Measurements from ENCODE around the gene DVL1. TPM values are rescaled to one million over a fixed set of nuclear protein-coding genes. Genes with fewer than 3 reads are reported as not detected.

The DVL1 gene
- total RNA-seq, 1 experiment from 2014 or later: 71.0 TPM

DNA sequence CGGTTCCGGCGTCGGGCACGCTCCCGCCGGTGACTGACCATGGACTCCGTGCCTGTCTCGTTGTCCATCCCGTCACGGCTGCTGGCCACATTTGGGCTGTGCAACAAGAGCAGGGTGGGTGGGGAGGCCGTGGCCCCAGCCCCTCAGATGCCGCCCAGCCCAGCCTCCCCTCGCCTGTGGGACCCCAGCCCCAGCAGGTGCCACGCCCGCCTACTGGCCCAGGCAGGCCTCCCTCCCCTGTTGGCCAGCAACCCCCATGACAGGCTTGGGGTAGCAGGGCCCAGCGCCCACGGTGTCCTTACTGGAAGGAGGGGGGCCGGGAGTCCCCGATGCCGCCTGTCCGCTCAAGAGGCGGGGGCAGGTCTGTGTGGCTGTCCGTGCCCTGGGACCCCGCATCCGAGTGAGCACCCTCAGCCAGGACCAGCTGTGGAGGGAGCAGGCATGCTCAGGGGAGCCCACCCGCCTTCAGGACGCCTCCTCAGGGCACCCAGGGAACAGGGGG, 7.1 kb downstream of the DVL1 start:
- Histone ChIP-seq H3K23ac (ENCODE audit: insufficient read length, low read depth, low read length) (no peak overlapping the region), H4K91ac (ENCODE audit: insufficient read length, low read depth, low read length) (no peak overlapping the region), H2BK120ac (ENCODE audit: low read depth, low read length, poor library complexity, severe bottlenecking) (no peak overlapping the region), H2BK20ac (ENCODE audit: low read depth, low read length, poor library complexity, severe bottlenecking) (no peak overlapping the region), H2BK5ac (ENCODE audit: insufficient read length, low read length) (no peak overlapping the region), H3K4ac (ENCODE audit: low read depth, low read length) (no peak overlapping the region), H3K27me3 (ENCODE audit: insufficient read depth, low read length) (no peaks in the 10 kb centered on the region), H3K14ac (ENCODE audit: insufficient read depth, low read length) (no peak overlapping the region), H2BK15ac (ENCODE audit: low read depth, low read length) (no peak overlapping the region), H2AK5ac (ENCODE audit: insufficient read length, low read length) (no peak overlapping the region), H4K8ac (replicated peaks; ENCODE audit: insufficient read length, low read depth, low read length) (no peak overlapping the region), H3K79me1 (ENCODE audit: insufficient read depth, low read depth, low read length, poor library complexity, severe bottlenecking) (peaks cover 4% of the 10 kb centered on the region), H3K4me1 (ENCODE audit: insufficient read depth, low read length) (no peaks in the 10 kb centered on the region), H3K18ac (ENCODE audit: insufficient read length, low read depth, low read length) (no peak overlapping the region), H4K5ac (ENCODE audit: insufficient read length, low read depth, low read length) (no peak overlapping the region), H2BK12ac (ENCODE audit: insufficient read length, low read depth, low read length) (no peak overlapping the region), H3K9ac (ENCODE audit: extremely low read depth, insufficient read length, low read length) (no peak overlapping the region), H2AFZ (ENCODE audit: low read length) (no peak overlapping the region), H3T11ph (ENCODE audit: low read length) (no peak overlapping the region), H3K23me2 (ENCODE audit: insufficient read length, low read depth, low read length, poor library complexity, severe bottlenecking) (no peaks in the 10 kb centered on the region), H3K27ac (ENCODE audit: insufficient read length, low read depth, low read length) (no peak overlapping the region), H3K79me2 (ENCODE audit: insufficient read depth, low read length) (no peaks in the 10 kb centered on the region; the same call in 1 of the 2 replicates), H3K4me2 (ENCODE audit: insufficient read depth, insufficient read length, low read length) (no peak overlapping the region), H3K56ac (ENCODE audit: insufficient read length, low read depth, low read length) (no peak overlapping the region), H4K20me1 (ENCODE audit: control insufficient read depth, insufficient read depth, insufficient read length) (no peaks in the 10 kb centered on the region), H3K9me3 (ENCODE audit: control insufficient read depth, low read depth, low read length) (no peaks in the 10 kb centered on the region)
- Mint-ChIP-seq H3K27me3 (ENCODE audit: low read depth) (no peaks in the 10 kb centered on the region), H3K9me3 (peaks cover 0 to 8% of the 10 kb centered on the region in 2 experiments; a peak in 3 of 5 replicates), H3K27ac (no peak overlapping the region), H3K4me1 (peaks cover 0 to 5% of the 10 kb centered on the region in 2 experiments; a peak in 3 of 4 replicates), H3K4me3 (no peak overlapping the region), H3K36me3 (ENCODE audit: insufficient read depth in 1 of 3, low read depth in 3 of 3) (peaks cover 21 to 36% (median 31%) of the 10 kb centered on the region in 3 experiments)
- TF ChIP-seq, protein P1, sequence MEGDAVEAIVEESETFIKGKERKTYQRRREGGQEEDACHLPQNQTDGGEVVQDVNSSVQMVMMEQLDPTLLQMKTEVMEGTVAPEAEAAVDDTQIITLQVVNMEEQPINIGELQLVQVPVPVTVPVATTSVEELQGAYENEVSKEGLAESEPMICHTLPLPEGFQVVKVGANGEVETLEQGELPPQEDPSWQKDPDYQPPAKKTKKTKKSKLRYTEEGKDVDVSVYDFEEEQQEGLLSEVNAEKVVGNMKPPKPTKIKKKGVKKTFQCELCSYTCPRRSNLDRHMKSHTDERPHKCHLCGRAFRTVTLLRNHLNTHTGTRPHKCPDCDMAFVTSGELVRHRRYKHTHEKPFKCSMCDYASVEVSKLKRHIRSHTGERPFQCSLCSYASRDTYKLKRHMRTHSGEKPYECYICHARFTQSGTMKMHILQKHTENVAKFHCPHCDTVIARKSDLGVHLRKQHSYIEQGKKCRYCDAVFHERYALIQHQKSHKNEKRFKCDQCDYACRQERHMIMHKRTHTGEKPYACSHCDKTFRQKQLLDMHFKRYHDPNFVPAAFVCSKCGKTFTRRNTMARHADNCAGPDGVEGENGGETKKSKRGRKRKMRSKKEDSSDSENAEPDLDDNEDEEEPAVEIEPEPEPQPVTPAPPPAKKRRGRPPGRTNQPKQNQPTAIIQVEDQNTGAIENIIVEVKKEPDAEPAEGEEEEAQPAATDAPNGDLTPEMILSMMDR (conservative IDR thresholded peaks at IDR 0.05): no peak
- DNase-seq: no peak
- WGBS (ENCODE audit: extremely low coverage, insufficient read length, low lambda C conversion rate): no CpG with 5 or more reads among the region's 28 CpGs
